Panc1 (cell line): Measurements from ENCODE around the gene KTI12. TPM values are rescaled to one million over a fixed set of nuclear protein-coding genes. Genes with fewer than 3 reads are reported as not detected.

ENCODE experiments used
- ATAC-seq: fragments of 200-7000 bp; cut with Tn5 transposase; 2 replicates; pipeline ENCODE4 v1.9.1; 2020; ENCODE audit warnings: mild to moderate bottlenecking, moderate library complexity
- BruUV-seq: library from RNA; stranded (reverse); fragments of 400-500 nt; replicated peaks from 2 replicates; lab custom pipeline; 2021; lab: Mats Ljungman, UMichigan
- CTCF ChIA-PET: fragments of 300-600 bp; sonication (Branson Sonifier 250); formaldehyde crosslinking; loops from one replicate; lab custom pipeline; 2022; ENCODE audit warnings: antibody characterized with exemption; lab: Charles Lee
- POLR2A ChIA-PET: fragments of 300-600 bp; sonication (Branson Sonifier 250); formaldehyde crosslinking; loops from one replicate; lab custom pipeline; 2022; ENCODE audit warnings: antibody characterized with exemption; lab: Charles Lee
- DNase-seq: peaks from one replicate; pipeline ENCODE4 v3.0.0-alpha.2; 2010; ENCODE audit warnings: low read depth, low spot score
- H3K27ac ChIP-seq: 2 replicates; pipeline ENCODE4 v1.5.1; 2011; ENCODE audit warnings: mild to moderate bottlenecking, low read length, inconsistent platforms
- H3K27me3 ChIP-seq: fragments of 200-500 bp; sonication (Bioruptor generic); 2 replicates; pipeline ENCODE4 v1.6.0; 2014; ENCODE audit warnings: low read length, inconsistent platforms; ENCODE audit not compliant: control insufficient read depth, insufficient read depth
- H3K36me3 ChIP-seq: fragments of 200-500 bp; sonication (Bioruptor generic); 2 replicates; pipeline ENCODE4 v1.5.1; 2014; ENCODE audit warnings: inconsistent platforms, mild to moderate bottlenecking, low read length, moderate library complexity; ENCODE audit not compliant: control insufficient read depth, insufficient read depth
- H3K4me1 ChIP-seq: 2 replicates; pipeline ENCODE4 v1.5.1; 2011; ENCODE audit warnings: inconsistent platforms, mild to moderate bottlenecking, low read length, moderate library complexity; ENCODE audit not compliant: control insufficient read depth, insufficient read depth
- H3K4me3 ChIP-seq, 2 experiments: 2 replicates each; pipeline ENCODE4 v1.5.1; 2011 to 2012; ENCODE audit warnings: low read depth in 2 of 2, low read length in 2 of 2, mild to moderate bottlenecking in 2 of 2, inconsistent platforms in 1 of 2, moderate library complexity in 1 of 2
- H3K9me3 ChIP-seq: fragments of 200-500 bp; sonication (Bioruptor generic); 2 replicates; pipeline ENCODE4 v1.5.1; 2014; ENCODE audit warnings: low read depth, mild to moderate bottlenecking, inconsistent platforms, low read length, moderate library complexity; ENCODE audit not compliant: control insufficient read depth, insufficient read depth
- CTCF ChIP-seq: fragments of 450-650 bp; IDR thresholded peaks from 2 replicates; pipeline ENCODE4 v1.5.1; 2017; ENCODE audit warnings: mild to moderate bottlenecking
- POLR2AphosphoS5 ChIP-seq: IDR thresholded peaks from 2 replicates; pipeline ENCODE4 v1.6.1; 2012; ENCODE audit warnings: mild to moderate bottlenecking, low read depth, low read length, moderate library complexity
- SIN3A ChIP-seq: IDR thresholded peaks from 2 replicates; pipeline ENCODE4 v1.6.1; 2012; ENCODE audit warnings: low read depth, mild to moderate bottlenecking, low read length, moderate library complexity, borderline replicate concordance; ENCODE audit not compliant: insufficient read depth
- TCF7L2 ChIP-seq: IDR thresholded peaks from 2 replicates; pipeline ENCODE4 v1.6.1; 2011; ENCODE audit warnings: mild to moderate bottlenecking, low read depth, low read length, inconsistent platforms
- in situ Hi-C: cut with HindIII; loops from 2 replicates; pipeline ENCODE4 v1.10.0; 2016; ENCODE audit warnings: low sequenced_read_pairs, low pct_unique_long_range_greater_than_20kb
- intact Hi-C: fragments of 100-400 bp; cut with micrococcal nuclease; formaldehyde crosslinking; loops from one replicate; pipeline ENCODE4 v1.10.0; 2022; ENCODE audit not compliant: unreplicated experiment
- total RNA-seq: library from RNA; stranded (reverse); gene quantifications from one replicate; pipeline ENCODE4 v1.2.1, GENCODE V29; 2021; ENCODE audit not compliant: unreplicated experiment
- TF ChIP-seq, protein P1 (sequence below), 2 experiments: IDR thresholded peaks; 2 replicates each; pipeline ENCODE4 v1.6.1; 2011 to 2012; ENCODE audit warnings: low read depth in 2 of 2, control low read depth in 1 of 2, low read length in 1 of 2, mild to moderate bottlenecking in 1 of 2, moderate library complexity in 1 of 2; ENCODE audit not compliant: insufficient read depth in 1 of 2

The KTI12 gene
- total RNA-seq, 1 experiment from 2014 or later = 13.1 TPM

GRCh38 chr1:52026278-52026677 lies 7.3 kb downstream of the KTI12 start:
- BruUV-seq = no TSS peak
- Histone ChIP-seq H3K4me1 (no peaks in the 10 kb centered on the region), H3K36me3 (peaks cover 3% of the 10 kb centered on the region; the same call in 1 of the 2 replicates), H3K27me3 (no peaks in the 10 kb centered on the region), H3K27ac (no peak overlapping the region), H3K4me3 (no peak overlapping the region), H3K9me3 (no peaks in the 10 kb centered on the region)
- DNase-seq (no peak), ATAC-seq (no peak)
- no peak for TF ChIP-seq TCF7L2
- TF ChIP-seq, protein P1, sequence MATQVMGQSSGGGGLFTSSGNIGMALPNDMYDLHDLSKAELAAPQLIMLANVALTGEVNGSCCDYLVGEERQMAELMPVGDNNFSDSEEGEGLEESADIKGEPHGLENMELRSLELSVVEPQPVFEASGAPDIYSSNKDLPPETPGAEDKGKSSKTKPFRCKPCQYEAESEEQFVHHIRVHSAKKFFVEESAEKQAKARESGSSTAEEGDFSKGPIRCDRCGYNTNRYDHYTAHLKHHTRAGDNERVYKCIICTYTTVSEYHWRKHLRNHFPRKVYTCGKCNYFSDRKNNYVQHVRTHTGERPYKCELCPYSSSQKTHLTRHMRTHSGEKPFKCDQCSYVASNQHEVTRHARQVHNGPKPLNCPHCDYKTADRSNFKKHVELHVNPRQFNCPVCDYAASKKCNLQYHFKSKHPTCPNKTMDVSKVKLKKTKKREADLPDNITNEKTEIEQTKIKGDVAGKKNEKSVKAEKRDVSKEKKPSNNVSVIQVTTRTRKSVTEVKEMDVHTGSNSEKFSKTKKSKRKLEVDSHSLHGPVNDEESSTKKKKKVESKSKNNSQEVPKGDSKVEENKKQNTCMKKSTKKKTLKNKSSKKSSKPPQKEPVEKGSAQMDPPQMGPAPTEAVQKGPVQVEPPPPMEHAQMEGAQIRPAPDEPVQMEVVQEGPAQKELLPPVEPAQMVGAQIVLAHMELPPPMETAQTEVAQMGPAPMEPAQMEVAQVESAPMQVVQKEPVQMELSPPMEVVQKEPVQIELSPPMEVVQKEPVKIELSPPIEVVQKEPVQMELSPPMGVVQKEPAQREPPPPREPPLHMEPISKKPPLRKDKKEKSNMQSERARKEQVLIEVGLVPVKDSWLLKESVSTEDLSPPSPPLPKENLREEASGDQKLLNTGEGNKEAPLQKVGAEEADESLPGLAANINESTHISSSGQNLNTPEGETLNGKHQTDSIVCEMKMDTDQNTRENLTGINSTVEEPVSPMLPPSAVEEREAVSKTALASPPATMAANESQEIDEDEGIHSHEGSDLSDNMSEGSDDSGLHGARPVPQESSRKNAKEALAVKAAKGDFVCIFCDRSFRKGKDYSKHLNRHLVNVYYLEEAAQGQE (IDR thresholded peaks at IDR 0.05; ENCODE audit: insufficient read depth in 1 of 2, low read depth in 2 of 2, low read length in 1 of 2) = no peak
- TF ChIP-seq CTCF = no peak
- TF ChIP-seq POLR2AphosphoS5 = no peak
- intact Hi-C loops = no loop called here
- CTCF ChIA-PET = no interaction called here
- POLR2A ChIA-PET = no interaction called here
- in situ Hi-C loops = no loop called here

DNA sequence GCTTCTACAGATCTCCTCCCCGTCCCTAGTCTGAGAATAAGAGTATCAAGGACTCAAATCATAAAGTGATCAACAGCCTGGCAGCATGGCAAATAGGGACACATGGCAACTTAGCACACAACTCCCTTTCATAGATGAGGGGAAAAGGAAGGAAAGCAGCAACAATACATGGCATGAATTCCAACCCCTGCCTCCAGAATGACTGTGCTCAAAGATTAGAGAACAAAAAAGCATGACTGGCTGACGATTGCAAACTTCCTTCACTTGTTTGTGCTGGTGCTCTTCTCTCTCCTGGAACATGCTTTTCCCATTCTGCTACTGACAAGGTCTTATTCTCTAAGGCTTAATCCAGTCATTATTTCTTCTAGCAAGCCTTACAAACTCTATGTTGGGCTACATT lies 11.5 kb downstream of the KTI12 start:
- Histone ChIP-seq H3K27me3 (no peaks in the 10 kb centered on the region), H3K4me1 (no peaks in the 10 kb centered on the region), H3K9me3 (no peaks in the 10 kb centered on the region), H3K36me3 (peaks cover 6% of the 10 kb centered on the region), H3K4me3 (no peak overlapping the region), H3K27ac (no peak overlapping the region)
- ChIA-PET POLR2A (interaction anchor here (0.6 to 0.7 kb wide), 2 partner anchors 11 to 184 kb away, joined by 5 to 25 read pairs; no protein-coding TSS in a partner anchor), CTCF (interaction anchor here (0.5 kb wide), 1 partner anchor 42 kb away, joined by 3 read pairs; no protein-coding TSS in a partner anchor)
- DNase-seq (no peak), ATAC-seq (no peak)
- intact Hi-C loops = no loop called here
- no peak for TF ChIP-seq TCF7L2
- TF ChIP-seq CTCF = no peak
- no peak for TF ChIP-seq SIN3A
- TF ChIP-seq, protein P1 (IDR thresholded peaks at IDR 0.05; ENCODE audit: insufficient read depth in 1 of 2, low read depth in 2 of 2, low read length in 1 of 2) = no peak
- TF ChIP-seq POLR2AphosphoS5 = no peak
- no TSS peak for BruUV-seq
- in situ Hi-C loops = no loop called here
